HG02610 (cell line): ENCODE results near the gene PDXK.
"Not testable (repeated sequence)": the region's sequence is repeated elsewhere in the genome, so short reads cannot be mapped to it uniquely, and the experiment has no call there.

Experiments
- ATAC-seq: cut with Tn5 transposase; IDR thresholded peaks from one replicate; pipeline ENCODE4 v1.9.1; 2021; ENCODE audit warnings: mild to moderate bottlenecking, moderate library complexity; ENCODE audit not compliant: unreplicated experiment

The PDXK gene

GRCh38 chr21:43718872-43719747 is at the start of gene PDXK:
Gene PDXK, plus strand, starts transcription at chr21:43719129. Its CDS starts 166 bp downstream, at chr21:43719295.
- peak; percentile 50 for ATAC-seq

GRCh38 chr21:43669828-43670605 is 48.9 kb upstream of the PDXK start:
- ATAC-seq = no peak

- ATAC-seq = no peak
These were observed 43.1 kb upstream of the PDXK start for GRCh38 chr21:43675871-43676270.

- ATAC-seq = no peak
These were observed 42.5 kb upstream of the PDXK start for GRCh38 chr21:43676391-43676790.

GRCh38 chr21:43679951-43680350 is 39.0 kb upstream of the PDXK start:
- ATAC-seq = no peak

GRCh38 chr21:43680421-43680820 is 38.5 kb upstream of the PDXK start:
- not testable (repeated sequence) for ATAC-seq

GRCh38 chr21:43681650-43682049 is 37.3 kb upstream of the PDXK start:
- ATAC-seq = no peak

GRCh38 chr21:43684424-43684823 is 34.5 kb upstream of the PDXK start:
- no peak for ATAC-seq

- ATAC-seq = no peak
These were observed 31.9 kb upstream of the PDXK start for GRCh38 chr21:43686811-43687565.

- ATAC-seq = no peak
These were observed 31.1 kb upstream of the PDXK start for GRCh38 chr21:43687566-43688399.

- ATAC-seq = no peak
These were observed 30.0 kb upstream of the PDXK start for GRCh38 chr21:43688906-43689305.

GRCh38 chr21:43689556-43690337 is 29.2 kb upstream of the PDXK start:
- ATAC-seq = no peak

GRCh38 chr21:43690346-43690745 is 28.6 kb upstream of the PDXK start:
- no peak for ATAC-seq

GRCh38 chr21:43691086-43691795 is 27.7 kb upstream of the PDXK start:
- ATAC-seq = no peak

GRCh38 chr21:43691801-43692200 is 27.1 kb upstream of the PDXK start:
- ATAC-seq = no peak

- ATAC-seq = no peak
These were observed 26.0 kb upstream of the PDXK start for GRCh38 chr21:43692949-43693348.

- no peak for ATAC-seq
These were observed 24.9 kb upstream of the PDXK start for GRCh38 chr21:43693981-43694380.

GRCh38 chr21:43694437-43695079 is 24.4 kb upstream of the PDXK start:
- no peak for ATAC-seq
